HAP-1 (cell line): Measurements from ENCODE around the gene TMEM232.
"Not testable (repeated sequence)": the region's sequence is repeated elsewhere in the genome, so short reads cannot be mapped to it uniquely, and the experiment has no call there.

Source experiments
- DNase-seq, 2 experiments: peaks; one replicate each; pipeline ENCODE4 v3.0.0-alpha.2; 2016 to 2020; ENCODE audit warnings: low spot score in 2 of 2
- H3K27me3 ChIP-seq: fragments of 250-450 bp; sonication (Bioruptor Pico); 2 replicates; pipeline ENCODE4 v1.5.1; 2020; ENCODE audit warnings: low read depth, mild to moderate bottlenecking, moderate library complexity
- H3K36me3 ChIP-seq: fragments of 250-450 bp; sonication (Bioruptor Pico); replicated peaks from 2 replicates; pipeline ENCODE4 v1.5.1; 2020; ENCODE audit warnings: mild to moderate bottlenecking
- H3K4me1 ChIP-seq: fragments of 250-450 bp; sonication (Bioruptor Pico); 2 replicates; pipeline ENCODE4 v1.5.1; 2020; ENCODE audit warnings: mild to moderate bottlenecking
- H3K4me3 ChIP-seq: fragments of 250-450 bp; sonication (Bioruptor Pico); 2 replicates; pipeline ENCODE4 v1.5.1; 2020; ENCODE audit warnings: mild to moderate bottlenecking, moderate library complexity
- H3K9me3 ChIP-seq: fragments of 250-450 bp; sonication (Bioruptor Pico); 2 replicates; pipeline ENCODE4 v1.5.1; 2020; ENCODE audit warnings: mild to moderate bottlenecking, moderate library complexity
- in situ Hi-C: fragments of 300-500 bp; cut with MboI; formaldehyde crosslinking; loops from 3 replicates; pipeline ENCODE4 v1.14.3; 2020; ENCODE audit warnings: low sequenced_read_pairs, inconsistent platforms, mixed read lengths

TMEM232 gene

DNA sequence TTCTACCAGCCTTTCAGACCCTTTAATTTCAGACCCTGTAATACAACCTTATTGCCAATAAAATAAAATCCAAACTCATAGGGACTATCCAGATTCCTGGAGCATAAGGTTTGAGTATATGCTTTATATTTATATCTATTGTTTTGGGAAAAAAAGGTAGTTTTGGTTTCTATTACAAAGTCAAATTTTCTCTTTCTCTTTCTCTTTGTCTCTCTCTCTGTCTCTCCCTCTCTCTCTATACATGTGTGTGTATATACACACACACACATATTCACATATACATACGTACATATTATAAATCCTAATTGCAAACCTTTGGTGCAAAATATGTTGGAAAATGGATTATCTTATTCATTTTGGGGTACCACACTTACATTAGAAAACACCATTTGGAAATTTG lies 39.0 kb downstream of the TMEM232 start:
- Histone ChIP-seq H3K4me3 (no peak overlapping the region), H3K9me3 (no peaks in the 10 kb centered on the region), H3K27me3 (no peaks in the 10 kb centered on the region), H3K4me1 (no peaks in the 10 kb centered on the region), H3K36me3 (no peaks in the 10 kb centered on the region)
- in situ Hi-C loops = no loop called here
- no peak for DNase-seq

DNA sequence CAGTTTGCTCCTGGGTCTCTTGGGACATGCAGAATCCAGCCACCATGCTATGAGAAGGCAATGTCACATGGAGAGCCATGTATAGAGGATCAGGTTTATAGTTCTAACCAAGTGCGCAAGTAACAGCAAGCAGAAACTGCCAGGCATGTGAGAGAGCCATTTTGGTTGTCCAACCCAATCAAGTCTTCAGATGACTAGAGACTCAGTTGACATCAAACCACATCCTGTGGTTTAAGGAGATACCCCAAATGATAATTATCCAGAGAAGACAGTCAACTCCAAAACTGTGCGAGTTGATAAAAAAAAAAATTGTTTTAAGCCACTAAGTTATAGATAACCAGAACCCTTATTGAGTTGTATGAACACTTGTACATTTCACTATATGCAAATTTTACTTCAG lies 40.2 kb downstream of the TMEM232 start:
- Histone ChIP-seq H3K36me3 (no peaks in the 10 kb centered on the region), H3K9me3 (no peaks in the 10 kb centered on the region), H3K27me3 (no peaks in the 10 kb centered on the region), H3K4me1 (no peaks in the 10 kb centered on the region), H3K4me3 (no peak overlapping the region)
- in situ Hi-C loops = no loop called here
- DNase-seq = no peak

DNA sequence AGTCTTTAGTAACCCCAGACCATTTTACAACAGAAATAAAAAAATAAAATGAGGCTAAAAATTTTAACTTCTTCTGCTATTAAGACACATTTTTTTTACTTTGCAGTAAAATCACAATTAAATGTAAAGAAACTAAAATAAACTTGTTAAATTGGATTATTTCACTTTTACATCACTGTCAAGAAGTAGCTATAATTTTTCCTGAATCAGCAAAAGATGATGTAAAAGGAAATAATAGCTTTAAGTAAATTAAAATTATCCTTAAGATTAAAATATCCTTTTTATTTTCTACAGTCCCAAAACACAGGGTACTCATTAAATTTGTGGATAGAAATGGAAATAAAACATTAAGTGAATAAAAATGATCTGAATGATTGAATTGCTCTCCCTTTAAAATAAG lies 44.5 kb downstream of the TMEM232 start:
- DNase-seq = no peak
- H3K27me3 ChIP-seq = no peaks in the 10 kb centered on the region
- H3K4me3 ChIP-seq = no peak overlapping the region
- H3K4me1 ChIP-seq = no peaks in the 10 kb centered on the region
- in situ Hi-C loops = no loop called here
- H3K36me3 ChIP-seq = no peaks in the 10 kb centered on the region
- H3K9me3 ChIP-seq = no peaks in the 10 kb centered on the region

DNA sequence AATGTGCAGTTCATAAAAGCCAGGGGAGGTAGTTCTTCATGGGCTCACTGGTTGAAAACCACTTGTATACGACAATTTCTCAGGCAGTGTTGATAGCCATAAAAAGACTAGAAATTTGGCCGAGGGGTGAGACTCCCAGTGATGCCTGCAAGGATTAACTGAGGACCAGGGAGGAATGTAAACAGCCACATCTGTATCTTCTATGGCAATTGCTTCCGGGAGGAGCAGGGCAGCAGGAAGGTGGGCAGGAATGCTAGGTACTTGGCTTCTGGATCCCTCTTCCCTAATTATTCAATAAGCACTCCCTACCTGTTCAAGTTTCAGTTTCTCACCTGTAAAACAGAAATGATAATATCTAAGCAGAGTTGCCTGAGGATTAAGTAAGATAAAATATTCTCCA lies 45.4 kb downstream of the TMEM232 start:
- no peaks in the 10 kb centered on the region for H3K9me3 ChIP-seq
- no peak for DNase-seq
- no peak overlapping the region for H3K4me3 ChIP-seq
- no peaks in the 10 kb centered on the region for H3K4me1 ChIP-seq
- no peaks in the 10 kb centered on the region for H3K27me3 ChIP-seq
- in situ Hi-C loops = no loop called here
- H3K36me3 ChIP-seq = no peaks in the 10 kb centered on the region

DNA sequence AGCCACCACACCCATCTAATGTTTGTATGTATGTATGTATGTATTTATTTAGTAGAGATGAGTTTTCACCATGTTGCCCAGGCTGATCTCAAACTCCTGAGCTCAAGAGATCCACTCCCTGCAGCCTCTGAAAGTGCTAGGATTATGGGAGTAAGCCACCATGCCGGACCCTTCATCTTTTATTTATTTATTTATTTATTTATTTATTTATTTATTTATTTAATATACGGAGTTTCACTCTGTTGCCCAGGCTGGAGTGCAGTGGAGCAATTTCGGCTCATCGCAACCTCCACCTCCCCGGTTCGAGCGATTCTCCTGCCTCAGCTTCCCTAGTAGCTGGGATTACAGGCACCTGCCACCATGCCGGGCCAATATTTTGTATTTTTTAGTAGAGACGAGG lies 49.9 kb downstream of the TMEM232 start:
- H3K9me3 ChIP-seq, H3K4me3 ChIP-seq, H3K36me3 ChIP-seq, H3K4me1 ChIP-seq, DNase-seq, in situ Hi-C loops, H3K27me3 ChIP-seq: not testable (repeated sequence)

DNA sequence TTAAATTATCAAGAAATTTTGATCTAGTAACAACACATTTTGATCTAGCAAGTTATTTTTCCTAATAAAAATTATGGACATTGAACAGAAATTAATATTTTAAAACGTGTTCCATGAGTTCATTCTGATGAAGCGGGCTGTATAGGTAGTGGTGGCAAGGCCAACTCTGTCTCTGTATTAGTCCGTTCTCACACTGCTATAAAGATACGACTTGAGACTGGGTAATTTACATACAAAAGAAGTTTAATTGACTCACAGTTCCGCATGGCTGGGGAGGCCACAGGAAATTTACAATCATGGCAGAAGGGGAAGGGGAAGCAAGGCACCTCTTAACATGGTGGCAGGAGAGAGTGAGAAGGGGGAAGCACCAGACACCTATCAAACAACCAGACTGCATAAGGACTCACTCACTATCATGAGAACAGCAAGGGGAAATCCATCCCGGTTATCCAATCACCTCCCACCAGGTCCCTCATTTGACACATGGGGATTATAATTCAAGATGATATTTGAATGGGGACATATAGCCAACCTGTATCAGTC lies 61.2 kb downstream of the TMEM232 start:
- Histone ChIP-seq H3K9me3 (no peaks in the 10 kb centered on the region), H3K4me3 (no peak overlapping the region), H3K27me3 (no peaks in the 10 kb centered on the region), H3K4me1 (no peaks in the 10 kb centered on the region), H3K36me3 (no peaks in the 10 kb centered on the region)
- in situ Hi-C loops = no loop called here
- no peak for DNase-seq

DNA sequence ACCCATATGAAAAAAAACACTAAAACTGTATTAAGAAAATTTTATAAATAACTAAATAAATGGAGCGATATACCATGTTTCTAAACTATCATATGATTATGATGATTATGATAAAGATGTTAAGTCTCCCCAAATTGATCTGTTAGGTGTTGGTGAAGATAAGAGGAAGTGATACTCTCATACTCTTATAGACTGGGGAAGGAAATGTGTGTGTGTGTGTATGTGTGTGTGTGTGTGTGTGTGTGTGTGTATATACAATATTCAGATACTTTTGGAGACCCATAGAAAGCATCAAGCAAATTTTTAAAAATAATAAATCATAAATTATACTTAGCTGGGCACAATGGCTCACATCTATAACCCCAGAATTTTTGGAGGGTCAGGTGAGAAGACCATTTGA lies 62.9 kb downstream of the TMEM232 start:
- in situ Hi-C loops = no loop called here
- Histone ChIP-seq H3K4me3 (no peak overlapping the region), H3K27me3 (no peaks in the 10 kb centered on the region), H3K36me3 (no peaks in the 10 kb centered on the region), H3K9me3 (no peaks in the 10 kb centered on the region), H3K4me1 (no peaks in the 10 kb centered on the region)
- no peak for DNase-seq

DNA sequence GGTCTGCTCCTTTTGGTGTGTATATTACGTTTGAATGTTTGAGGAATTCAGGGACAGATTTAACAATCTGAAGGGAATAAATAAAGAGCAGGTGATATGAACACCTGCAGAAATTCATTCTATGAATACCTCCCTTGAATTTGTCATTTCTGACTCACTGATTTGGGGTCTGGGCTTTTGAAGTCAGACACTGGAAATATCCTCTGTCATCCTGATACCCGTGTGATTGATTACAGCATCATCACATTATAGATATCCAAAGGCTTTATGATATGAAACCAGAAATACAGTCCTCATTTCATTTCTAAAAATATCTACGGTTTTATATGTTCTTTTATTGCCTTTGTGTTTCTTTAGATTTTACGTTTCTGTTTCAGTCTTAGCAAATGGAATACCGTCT lies 68.5 kb downstream of the TMEM232 start:
- H3K36me3 ChIP-seq = no peaks in the 10 kb centered on the region
- no peak overlapping the region for H3K4me3 ChIP-seq
- H3K9me3 ChIP-seq = no peaks in the 10 kb centered on the region
- in situ Hi-C loops = no loop called here
- no peaks in the 10 kb centered on the region for H3K4me1 ChIP-seq
- no peaks in the 10 kb centered on the region for H3K27me3 ChIP-seq
- no peak for DNase-seq

DNA sequence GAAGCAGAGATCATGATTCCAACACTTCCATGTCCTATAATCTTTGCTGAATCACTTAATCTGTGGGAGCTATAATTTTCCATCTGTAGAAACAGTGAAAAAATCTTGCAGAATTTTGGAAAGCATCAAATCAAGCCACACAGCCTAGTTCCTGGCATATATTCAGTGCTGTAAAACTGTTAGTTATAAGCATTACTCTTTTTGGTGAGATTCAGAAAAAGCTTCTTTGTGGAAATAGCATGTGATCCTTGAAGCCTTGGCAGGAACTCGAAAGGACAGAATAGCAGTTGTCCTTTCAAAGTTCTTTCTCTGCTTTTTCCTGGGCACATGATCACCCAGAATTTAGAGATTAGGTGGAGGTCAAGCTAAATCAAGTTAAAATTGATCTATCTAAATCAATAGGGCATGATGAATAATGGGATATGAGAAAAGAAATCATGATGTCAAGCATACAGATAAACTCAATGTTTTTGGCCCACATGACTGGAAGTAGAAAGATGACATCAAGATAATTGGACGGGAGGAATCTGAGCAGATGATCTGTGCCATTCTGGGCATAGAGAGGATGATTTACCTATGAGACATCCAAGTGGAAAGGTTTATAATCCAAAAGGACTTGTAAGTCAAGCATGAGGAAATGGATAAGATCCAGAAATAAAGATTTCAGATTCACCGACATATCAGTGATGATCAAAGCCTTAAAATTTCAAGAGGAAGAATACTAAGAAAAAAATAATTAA lies 73.1 kb downstream of the TMEM232 start:
- in situ Hi-C loops = no loop called here
- Histone ChIP-seq H3K27me3 (no peaks in the 10 kb centered on the region), H3K36me3 (no peaks in the 10 kb centered on the region), H3K4me1 (no peaks in the 10 kb centered on the region), H3K4me3 (no peak overlapping the region), H3K9me3 (no peaks in the 10 kb centered on the region)
- DNase-seq = no peak

DNA sequence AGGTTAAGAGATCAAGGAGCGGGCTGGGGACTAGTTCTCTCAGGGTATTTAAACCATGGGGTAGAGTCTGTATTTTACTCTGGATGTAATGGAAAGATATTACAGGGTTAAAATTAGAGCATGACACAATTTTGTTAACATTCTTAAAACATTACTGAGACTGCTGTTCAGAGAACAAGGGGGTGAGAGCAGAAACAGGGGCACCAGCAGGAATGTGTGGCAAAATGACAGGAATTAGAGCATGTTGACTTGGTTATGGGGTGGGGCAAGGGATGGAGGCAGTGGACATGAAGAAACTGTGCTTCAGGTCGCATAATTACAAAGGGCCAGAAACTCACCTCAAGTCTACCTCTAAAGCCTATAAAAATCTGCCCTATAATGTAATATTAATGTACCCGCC lies 75.0 kb downstream of the TMEM232 start:
- in situ Hi-C loops = no loop called here

DNA sequence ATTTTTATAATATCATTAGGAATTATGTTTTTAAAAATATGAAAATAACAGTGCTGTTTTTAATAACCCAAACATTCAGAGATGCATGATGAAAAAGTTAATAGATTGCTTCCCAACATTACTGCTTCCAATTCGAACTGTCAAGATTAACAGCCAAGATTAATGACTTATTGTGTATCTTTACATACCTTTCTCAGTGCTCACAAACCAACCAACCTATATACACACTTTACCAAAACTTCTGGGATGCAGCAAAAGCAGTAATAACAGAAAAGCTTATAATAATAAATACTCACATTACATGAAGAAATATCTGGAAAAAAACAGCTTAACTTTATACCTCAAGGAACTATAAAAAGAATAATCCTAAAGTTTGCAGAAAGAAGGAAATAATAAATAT lies 82.1 kb downstream of the TMEM232 start:
- Histone ChIP-seq H3K27me3 (no peaks in the 10 kb centered on the region), H3K9me3 (no peaks in the 10 kb centered on the region), H3K4me3 (no peak overlapping the region), H3K36me3 (no peaks in the 10 kb centered on the region), H3K4me1 (no peaks in the 10 kb centered on the region)
- no peak for DNase-seq
- in situ Hi-C loops = no loop called here

More for the DNA sequence above, 75.0 kb downstream of the TMEM232 start:
- Histone ChIP-seq H3K27me3 (no peaks in the 10 kb centered on the region), H3K4me3 (no peak overlapping the region), H3K4me1 (no peaks in the 10 kb centered on the region), H3K9me3 (no peaks in the 10 kb centered on the region), H3K36me3 (no peaks in the 10 kb centered on the region)
- DNase-seq = no peak

DNA sequence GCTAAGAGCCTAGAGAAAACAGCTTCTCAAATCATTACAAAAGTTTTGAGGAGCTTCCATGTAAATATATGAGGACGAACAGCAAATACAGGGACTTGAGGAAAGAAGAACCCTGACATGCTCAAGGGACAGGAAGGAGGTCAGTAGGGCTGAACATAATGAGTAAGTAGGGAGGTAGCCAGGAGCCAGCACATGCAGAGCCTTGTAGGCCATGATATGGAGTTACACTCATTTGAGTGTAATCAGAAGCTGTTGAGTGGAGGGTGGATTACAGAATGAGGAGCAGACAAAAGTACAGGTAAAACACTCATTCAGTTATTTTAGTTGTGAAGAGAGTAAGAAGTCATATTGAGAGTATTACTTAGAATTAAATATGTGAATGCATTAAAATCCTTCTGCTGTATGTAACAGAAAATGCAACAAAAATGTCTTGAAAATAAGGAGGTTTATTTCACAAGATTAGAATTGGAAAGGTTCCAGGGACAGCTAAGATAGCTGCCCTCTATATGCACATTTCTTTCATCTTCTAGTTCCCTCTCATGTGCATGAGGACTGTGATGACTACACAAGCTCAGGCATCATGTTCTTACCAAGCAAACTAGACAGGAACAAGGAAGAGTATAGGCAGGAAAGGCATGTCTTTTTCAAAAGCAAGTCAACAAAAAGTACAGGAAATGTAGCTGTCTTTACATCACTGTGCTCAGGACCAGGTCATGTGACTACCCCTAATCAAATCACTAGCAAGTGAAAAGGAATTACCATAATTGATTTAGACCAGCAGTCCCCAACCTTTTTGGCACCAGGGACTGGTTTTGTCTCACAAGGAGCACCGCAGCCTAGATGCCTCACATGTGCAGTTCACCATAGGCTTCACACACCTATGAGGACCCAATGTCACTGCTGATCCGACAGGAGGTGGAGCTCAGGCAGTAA lies 87.2 kb downstream of the TMEM232 start:
- Histone ChIP-seq H3K36me3 (no peaks in the 10 kb centered on the region), H3K4me3 (no peak overlapping the region), H3K9me3 (no peaks in the 10 kb centered on the region), H3K4me1 (no peaks in the 10 kb centered on the region), H3K27me3 (no peaks in the 10 kb centered on the region)
- in situ Hi-C loops = no loop called here
- no peak for DNase-seq

DNA sequence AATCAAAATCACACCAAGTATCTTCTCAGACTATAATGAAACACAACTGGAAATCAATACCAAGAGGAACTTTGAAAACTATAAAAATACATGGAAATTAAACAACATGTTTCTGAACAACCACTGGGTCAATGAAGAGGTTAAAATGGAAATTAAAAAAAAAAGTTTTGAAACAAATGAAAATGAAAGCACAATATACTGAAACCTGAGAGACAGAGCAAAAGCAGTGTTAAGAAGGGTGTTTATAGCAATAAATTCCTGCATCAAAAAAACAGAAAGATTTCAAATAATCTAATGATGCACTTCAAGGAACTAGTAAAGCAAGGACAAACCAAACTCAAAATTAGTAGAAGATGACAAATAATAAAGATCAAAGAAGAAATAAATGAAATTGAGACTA lies 92.0 kb downstream of the TMEM232 start:
- DNase-seq = no peak
- Histone ChIP-seq H3K36me3 (no peaks in the 10 kb centered on the region), H3K4me3 (no peak overlapping the region), H3K9me3 (no peaks in the 10 kb centered on the region), H3K27me3 (peaks cover 3% of the 10 kb centered on the region), H3K4me1 (no peaks in the 10 kb centered on the region)
- in situ Hi-C loops = no loop called here

DNA sequence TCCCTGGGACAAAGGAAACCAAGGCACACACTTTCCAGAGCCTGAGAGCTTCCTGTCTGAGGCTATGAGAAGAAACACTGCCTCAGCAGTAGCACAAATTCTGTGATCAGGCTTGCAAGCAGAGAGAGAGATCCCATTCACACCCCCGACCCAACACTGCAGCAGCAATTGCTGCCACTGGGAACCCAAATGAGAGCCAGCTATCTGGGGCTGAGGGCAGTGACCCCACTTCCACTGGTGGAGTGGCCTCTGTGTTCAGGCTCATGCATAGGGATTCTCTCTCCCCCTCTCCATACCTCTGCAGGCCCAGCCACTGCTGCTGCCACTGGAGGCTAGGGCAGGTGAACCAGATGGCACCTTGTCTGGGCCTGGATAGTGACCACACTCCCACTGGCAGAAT lies 95.2 kb downstream of the TMEM232 start:
- H3K27me3 ChIP-seq = peaks cover 3% of the 10 kb centered on the region
- H3K4me3 ChIP-seq = no peak overlapping the region
- no peak for DNase-seq
- H3K9me3 ChIP-seq = no peaks in the 10 kb centered on the region
- no peaks in the 10 kb centered on the region for H3K4me1 ChIP-seq
- no peaks in the 10 kb centered on the region for H3K36me3 ChIP-seq
- in situ Hi-C loops = no loop called here
